GM10847 (cell line): Measurements from ENCODE around the gene XRCC4.

Experiments
- POLR2A ChIP-seq: IDR thresholded peaks from 2 replicates; pipeline ENCODE4 v1.6.1; 2011; ENCODE audit not compliant: insufficient read length; ENCODE audit errors: extremely low read depth

Gene XRCC4

DNA sequence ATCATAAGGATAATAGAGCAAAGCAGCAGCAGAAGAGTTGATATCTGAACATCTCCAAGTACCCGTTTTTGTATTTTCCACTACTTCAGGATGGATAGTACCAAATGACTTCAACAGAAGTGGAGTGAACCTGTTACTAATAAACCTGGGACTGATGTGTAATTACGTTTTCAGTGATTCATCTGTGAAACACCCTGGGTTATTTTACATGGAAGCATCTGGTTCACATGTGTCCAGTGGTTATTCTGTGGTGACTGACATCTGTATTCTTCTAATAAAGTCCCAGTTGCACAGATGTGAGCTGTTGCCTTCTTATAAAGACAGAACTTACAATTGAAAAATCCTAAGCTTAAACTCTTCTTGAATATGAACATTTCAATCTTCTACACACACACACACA lies 254.5 kb downstream of the XRCC4 start:
- no peak for TF ChIP-seq POLR2A

DNA sequence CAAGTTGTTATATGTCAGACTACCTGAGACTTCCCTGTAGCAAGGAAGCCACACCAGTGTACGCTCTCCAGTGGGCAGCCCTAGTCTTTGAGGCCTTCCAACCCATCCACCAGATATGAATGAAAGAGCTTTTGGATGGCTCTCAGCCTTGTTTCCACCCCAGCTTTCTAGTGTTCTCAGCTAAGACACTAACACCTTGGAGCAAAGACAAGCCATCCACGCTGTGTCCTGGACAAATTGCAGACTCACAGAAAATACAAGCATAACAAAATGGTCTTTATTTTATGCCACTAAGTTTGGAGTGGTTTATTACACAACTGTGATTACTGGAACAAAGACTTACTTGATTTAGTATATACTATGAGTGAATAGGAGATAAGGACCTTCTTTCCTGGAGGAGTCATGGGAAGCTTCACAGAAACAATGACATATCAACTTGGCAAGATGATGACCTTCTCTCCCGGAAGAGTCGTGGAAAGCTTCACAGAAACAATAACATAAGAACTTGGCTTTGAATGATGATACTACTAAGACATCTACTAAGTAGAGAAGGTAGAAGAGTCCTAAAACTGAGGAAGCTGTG lies 260.2 kb downstream of the XRCC4 start:
- no peak for TF ChIP-seq POLR2A

GRCh38 chr5:83340511-83340918 lies 263.2 kb downstream of the XRCC4 start:
- TF ChIP-seq POLR2A = no peak

DNA sequence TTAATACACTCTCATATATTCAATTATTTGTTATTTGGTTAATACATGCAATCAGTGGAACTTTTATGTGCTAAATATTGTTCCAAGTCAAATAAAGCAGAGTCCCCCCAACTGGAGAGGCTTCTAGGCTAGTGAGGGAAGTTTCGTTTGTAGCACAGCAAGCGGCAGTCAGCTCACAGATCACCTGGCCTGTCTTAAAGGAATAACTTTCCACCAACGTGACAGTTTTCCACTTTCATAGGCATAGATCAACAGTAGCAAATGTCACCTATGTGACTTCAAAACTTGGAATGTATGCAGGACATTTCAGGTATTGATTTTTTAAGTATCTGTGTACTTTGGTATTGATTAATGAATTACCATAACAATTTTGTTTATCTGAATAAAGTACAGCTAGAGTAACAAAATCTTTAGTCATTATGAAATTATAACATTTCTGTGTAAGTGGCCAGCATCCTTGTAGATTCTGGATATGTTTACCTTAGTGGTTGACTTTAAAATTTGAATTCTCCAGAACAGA lies 264.5 kb downstream of the XRCC4 start:
- no peak for TF ChIP-seq POLR2A

GRCh38 chr5:83342465-83342864 lies 265.1 kb downstream of the XRCC4 start:
- TF ChIP-seq POLR2A = no peak

- TF ChIP-seq POLR2A = no peak
Measured at GRCh38 chr5:83343299-83343698, 266.0 kb downstream of the XRCC4 start.

GRCh38 chr5:83345423-83345822 lies 268.1 kb downstream of the XRCC4 start:
- no peak for TF ChIP-seq POLR2A

GRCh38 chr5:83348281-83348780 lies 271.0 kb downstream of the XRCC4 start:
- TF ChIP-seq POLR2A = no peak

GRCh38 chr5:83353231-83353630 lies 275.9 kb downstream of the XRCC4 start:
- no peak for TF ChIP-seq POLR2A

GRCh38 chr5:83353774-83354173 lies 276.4 kb downstream of the XRCC4 start:
- TF ChIP-seq POLR2A = no peak

DNA sequence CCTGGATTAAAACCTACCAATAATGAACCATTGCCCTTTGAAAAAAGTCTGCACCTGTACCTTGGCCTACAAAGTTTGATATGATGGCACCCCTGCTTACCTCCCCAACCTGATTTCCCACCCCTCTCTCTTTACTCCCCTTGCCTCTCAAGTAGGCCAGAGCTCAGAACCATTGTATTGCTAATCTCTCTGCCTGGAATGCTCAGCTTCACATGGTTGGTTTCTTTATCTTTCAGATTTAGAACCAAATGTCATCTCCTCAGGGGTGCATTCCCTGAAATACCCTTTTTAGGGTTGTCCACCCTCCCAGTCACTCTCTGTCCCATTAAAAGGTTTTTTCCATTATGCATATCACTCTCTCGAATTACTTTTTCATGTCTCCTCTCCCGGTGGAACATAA lies 277.6 kb downstream of the XRCC4 start:
- TF ChIP-seq POLR2A = no peak

DNA sequence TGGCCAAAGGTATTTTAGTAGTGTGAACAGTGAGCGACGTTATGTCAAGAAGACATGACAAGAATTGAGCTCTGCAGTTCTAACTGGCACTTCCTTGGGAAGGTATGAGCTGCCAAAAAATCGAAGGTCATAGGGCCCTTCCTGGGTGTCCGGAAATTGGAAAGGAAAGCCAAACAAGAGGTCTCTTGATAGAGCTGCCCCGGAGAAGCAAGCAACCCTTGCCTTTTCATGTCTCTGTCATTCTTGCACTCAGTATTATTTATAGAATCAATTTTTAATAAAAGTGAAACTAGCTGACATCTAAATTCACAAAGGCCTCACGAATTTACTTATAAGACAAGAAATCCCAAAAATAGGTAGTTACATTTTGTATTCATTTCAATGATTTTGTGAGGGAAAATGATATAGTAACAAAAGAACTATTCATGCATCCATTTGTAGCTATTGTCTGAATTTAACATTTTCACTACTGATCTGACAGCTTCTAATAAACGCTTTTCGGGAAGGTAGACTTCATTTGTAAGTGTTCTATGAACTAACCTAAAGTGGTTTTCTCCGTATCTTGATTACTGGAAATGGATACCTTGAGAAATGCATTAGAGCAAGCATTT lies 280.4 kb downstream of the XRCC4 start:
- TF ChIP-seq POLR2A = no peak

GRCh38 chr5:83360573-83360972 lies 283.2 kb downstream of the XRCC4 start:
- no peak for TF ChIP-seq POLR2A

GRCh38 chr5:83362526-83362925 lies 285.2 kb downstream of the XRCC4 start:
- no peak for TF ChIP-seq POLR2A

- TF ChIP-seq POLR2A = no peak
Measured at GRCh38 chr5:83363111-83363885, 286.0 kb downstream of the XRCC4 start.

DNA sequence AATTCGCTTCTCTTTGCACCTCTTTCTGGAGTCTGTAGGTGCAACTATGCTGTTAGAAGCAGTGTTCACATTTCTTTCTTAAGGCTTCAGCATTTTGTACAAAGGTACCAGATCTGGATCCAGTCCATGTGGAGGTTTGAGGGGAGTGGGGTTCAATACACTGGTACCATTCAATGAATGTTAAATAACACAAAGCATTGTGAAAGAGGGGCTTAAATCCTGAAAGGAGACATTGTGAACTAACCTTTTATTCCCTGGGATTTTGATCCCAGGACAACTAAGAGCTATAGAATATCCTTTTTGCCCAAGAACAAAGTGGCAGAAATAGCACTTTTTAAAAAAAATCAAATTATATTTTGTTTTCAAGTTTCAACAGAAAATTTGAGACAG lies 286.5 kb downstream of the XRCC4 start:
- TF ChIP-seq POLR2A = no peak
